ENCODE results near the gene CPD.
"Not testable (repeated sequence)": the region's sequence is repeated elsewhere in the genome, so short reads cannot be mapped to it uniquely, and the experiment has no call there.

The CPD gene

DNA sequence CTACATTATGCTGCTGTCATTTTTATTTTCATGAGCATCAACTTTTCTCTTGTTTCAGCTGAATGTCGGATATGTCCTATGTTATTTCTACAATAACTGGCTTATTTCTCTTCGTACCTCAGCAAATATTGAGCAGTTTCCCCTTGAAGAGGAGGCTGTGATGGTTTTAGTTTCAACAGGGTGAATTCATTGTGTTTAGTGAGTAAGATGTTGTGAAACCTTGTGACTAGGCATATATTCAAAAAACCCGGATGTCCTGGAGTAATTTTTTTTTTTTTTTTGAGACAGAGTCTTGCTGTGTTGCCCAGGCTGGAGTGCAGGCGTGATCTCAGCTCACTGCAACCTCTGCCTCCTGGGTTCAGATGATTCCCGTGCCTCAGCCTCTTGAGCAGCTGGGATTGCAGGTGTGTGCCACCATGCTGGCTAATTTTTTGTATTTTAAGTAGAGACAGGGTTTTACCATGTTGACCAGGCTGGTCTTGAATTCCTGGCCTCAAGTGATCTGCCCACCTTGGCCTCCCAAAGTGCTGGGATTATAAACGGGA lies 11.1 kb downstream of the CPD start:
- no peak for DNase-seq

DNA sequence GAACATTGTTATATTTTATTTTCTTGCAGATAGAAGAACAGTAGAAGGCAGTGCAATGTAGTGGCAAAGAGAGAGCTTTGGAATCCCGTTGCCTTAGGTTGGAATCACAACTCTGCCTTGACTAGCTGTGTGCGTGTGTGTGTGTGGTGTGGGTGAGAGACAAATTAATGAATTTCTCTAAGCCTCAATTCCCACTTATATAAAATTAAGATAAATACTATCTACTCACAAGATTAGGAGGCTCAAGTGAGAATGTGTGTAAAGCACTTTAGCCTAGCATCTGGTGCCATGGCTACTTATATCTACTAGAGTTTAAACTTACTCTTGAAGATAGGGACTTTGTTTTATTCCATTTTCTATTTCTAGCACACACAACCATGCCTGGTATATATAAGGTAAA lies 12.8 kb downstream of the CPD start:
- DNase-seq = no peak

DNA sequence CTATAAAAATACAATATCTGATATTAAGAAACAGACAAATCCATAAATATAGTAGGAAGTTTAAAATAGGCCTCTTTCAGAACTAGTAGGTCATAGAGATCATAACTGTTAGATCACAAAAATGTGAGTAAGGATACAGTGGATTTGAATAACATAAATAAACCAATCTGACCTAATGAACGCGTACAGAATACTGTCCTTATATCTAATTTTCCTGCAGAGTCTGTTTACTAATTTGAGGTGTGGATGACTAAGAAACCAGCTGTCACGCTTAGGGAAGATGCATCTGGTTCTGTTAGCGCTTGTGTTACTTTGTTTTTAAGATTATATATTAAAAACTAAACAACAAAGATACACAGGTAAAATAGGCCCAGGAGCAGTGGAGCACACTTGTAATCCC lies 14.8 kb downstream of the CPD start:
- no peak for DNase-seq

DNA sequence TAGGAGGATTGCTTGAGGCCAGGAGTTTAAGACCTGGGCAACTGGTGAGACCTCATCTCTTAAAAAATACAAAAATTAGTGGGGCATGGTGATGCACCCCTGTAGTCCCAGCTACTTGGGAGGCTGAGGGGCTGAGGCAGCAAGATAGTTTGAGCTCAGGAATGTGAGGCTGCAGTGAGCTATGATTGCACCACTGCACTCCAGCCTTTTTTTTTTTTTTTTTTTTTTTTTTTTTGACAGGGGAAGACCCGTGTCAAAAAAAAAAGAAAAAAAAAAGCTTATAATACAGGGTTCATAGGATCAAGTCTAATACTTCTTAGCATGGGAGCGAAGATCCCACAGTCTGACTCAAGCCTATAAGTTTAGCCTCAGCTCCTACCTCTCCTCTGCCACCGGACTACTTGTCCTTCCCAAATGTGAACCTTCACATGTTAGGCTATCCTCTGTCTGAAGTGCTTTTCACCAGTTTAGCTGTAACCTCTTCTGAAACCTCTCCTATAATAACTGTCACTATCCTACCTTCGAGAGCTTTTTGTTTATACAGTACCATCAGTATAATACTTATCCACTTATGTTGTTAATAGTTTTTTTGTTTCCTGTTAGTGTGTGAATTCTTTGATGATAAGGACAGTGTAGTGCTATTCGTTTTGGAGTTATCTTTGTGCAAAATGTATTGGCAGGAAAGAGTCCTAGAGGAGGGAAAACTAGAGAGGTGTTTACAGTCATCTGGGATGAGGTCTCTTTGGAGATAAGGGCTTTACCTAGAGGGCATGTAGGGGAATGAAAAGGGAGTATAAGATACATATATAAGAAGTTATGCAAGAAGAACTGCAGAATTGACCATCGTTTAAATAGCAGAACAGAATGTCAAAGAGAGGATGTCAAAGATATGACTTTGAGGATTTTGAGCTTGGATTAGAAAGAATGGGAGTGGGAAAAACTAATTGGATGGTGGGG lies 15.5 kb downstream of the CPD start:
- DNase-seq = no peak

- DNase-seq = no peak
These were observed 16.8 kb downstream of the CPD start for GRCh38 chr17:30395398-30396022.

GRCh38 chr17:30396129-30396528 lies 17.4 kb downstream of the CPD start:
- no peak for DNase-seq

GRCh38 chr17:30396612-30397011 lies 17.9 kb downstream of the CPD start:
- no peak for DNase-seq

- DNase-seq = no peak
These were observed 19.8 kb downstream of the CPD start for GRCh38 chr17:30398328-30399041.

GRCh38 chr17:30401097-30401496 lies 22.4 kb downstream of the CPD start:
- no peak for DNase-seq

DNA sequence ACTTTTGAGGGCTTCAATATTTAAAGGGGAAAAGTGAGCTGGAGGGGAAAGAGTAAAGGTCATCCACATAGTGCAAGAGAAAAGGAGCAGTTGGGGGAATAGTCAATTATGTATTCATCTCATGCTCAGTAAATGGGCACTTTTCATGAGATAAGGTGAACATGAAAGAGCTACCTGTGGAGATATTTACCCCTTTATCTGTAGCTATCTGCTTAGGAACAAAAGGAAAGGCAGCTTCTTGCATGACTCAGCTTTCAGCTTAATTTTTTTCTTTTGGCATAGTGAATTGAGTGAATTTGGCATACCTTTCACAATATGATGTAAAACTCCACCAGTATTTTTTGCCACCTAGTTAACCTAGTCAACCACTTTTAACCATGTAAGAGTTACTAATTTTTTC lies 26.4 kb downstream of the CPD start:
- no peak for DNase-seq

- not testable (repeated sequence) for DNase-seq
These were observed 31.9 kb downstream of the CPD start for GRCh38 chr17:30410627-30411026.

DNA sequence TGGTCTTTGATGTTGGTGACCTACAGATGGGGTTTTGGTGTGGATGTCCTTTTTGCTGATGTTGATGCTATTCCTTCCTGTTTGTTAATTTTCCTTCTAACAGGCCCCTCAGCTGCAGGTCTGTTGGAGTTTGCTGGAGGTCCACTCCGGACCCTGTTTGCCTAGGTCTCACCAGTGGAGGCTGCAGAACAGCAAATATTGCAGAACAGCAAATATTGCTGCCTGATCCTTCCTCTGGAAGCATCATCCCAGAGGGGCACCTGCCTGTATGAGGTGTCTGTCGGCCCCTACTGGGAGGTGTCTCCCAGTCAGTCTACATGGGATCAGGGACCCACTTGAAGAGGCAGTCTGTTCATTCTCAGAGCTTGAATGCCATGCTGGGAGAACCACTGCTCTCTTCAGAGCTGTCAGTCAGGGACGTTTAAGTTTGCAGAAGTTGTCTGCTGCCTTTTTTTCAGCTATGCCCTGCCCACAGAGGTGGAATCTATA lies 33.3 kb downstream of the CPD start:
- DNase-seq = not testable (repeated sequence)

GRCh38 chr17:30413109-30413508 lies 34.4 kb downstream of the CPD start:
- no peak for DNase-seq

- no peak for DNase-seq
These were observed 35.8 kb downstream of the CPD start for GRCh38 chr17:30414486-30414885.

- no peak for DNase-seq
These were observed 36.8 kb downstream of the CPD start for GRCh38 chr17:30415491-30415890.

DNA sequence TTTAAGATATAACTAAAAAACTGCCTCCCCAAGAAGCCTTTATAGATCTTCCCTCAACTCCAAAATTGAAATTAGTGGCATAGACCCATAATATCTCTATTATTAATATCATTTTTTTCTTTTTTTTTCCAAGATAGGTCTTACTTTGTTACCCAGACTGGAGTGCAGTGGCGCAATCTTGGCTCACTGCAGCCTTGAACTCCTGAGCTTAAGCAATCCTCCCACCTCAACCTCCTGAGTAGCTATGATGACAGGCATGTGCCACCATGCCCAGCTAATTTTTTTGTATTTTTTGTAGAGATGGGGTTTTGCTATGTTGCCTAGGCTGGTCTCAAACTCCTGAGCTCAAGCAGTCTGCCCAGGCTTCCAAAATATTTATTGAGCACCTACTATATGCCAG lies 39.3 kb downstream of the CPD start:
- DNase-seq = not testable (repeated sequence)

- no peak for DNase-seq
These were observed 42.9 kb downstream of the CPD start for GRCh38 chr17:30421592-30421991.

- DNase-seq = no peak
These were observed 43.4 kb downstream of the CPD start for GRCh38 chr17:30422171-30422570.

- no peak for DNase-seq
These were observed 45.7 kb downstream of the CPD start for GRCh38 chr17:30424471-30424870.

GRCh38 chr17:30426292-30426691 lies 47.6 kb downstream of the CPD start:
- no peak for DNase-seq

GRCh38 chr17:30427611-30428010 lies 48.9 kb downstream of the CPD start:
- DNase-seq = no peak

- DNase-seq = peak; percentile 19
These were observed 50.4 kb downstream of the CPD start for GRCh38 chr17:30429155-30429554.

GRCh38 chr17:30433514-30433913 lies 54.8 kb downstream of the CPD start:
- no peak for DNase-seq

All from femur (tissue), 1 donor.